ENCODE data around the gene NPSR1.
"Not testable (repeated sequence)": the region's sequence is repeated elsewhere in the genome, so short reads cannot be mapped to it uniquely, and the experiment has no call there.

The NPSR1 gene

GRCh38 chr7:34878944-34879735 lies 221.1 kb downstream of the NPSR1 start:
- DNase-seq: not testable (repeated sequence)

DNA sequence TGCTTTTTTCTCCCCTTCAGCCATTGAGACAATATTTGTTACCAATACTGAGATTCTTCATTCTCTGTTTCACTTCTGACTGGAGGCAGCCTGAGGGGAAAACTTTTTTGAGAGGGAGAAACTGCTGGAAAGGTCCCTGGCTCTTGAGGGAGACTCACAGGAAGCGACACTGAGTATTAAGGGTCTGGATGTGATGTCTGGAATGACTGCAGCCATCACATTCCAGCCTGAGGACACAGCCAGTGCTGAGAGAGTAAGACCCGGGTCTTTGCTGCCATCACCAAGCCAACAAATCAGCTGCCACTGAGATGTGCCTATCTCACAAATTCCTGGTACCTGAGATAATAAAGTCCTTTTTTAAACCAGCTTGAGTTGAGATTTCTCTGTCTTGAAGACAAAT lies 221.9 kb downstream of the NPSR1 start:
- no peak for DNase-seq

GRCh38 chr7:34883855-34884254 lies 225.8 kb downstream of the NPSR1 start:
- DNase-seq: not testable (repeated sequence)

DNA sequence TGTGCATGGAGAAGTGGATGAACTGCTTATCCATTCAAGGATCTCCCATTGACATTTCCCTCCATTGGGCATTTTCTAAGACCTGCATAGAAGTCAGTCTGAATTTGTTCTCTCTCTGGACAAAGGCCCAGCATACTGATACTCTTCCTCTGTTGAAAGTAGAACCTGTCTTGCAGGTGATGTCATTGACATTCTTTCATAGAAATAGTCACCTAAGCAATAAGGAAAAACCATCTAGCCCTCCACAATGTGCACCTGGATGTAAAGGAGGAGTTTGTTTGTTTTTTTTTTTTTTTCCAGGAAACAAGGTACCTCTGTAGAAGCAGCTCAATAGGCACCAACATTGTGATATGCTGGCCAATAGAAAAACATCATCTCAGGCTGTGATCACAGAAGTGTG lies 228.8 kb downstream of the NPSR1 start:
- DNase-seq: no peak

GRCh38 chr7:34889951-34890350 lies 231.9 kb downstream of the NPSR1 start:
- DNase-seq: no peak

- DNase-seq: no peak
These were observed 237.2 kb downstream of the NPSR1 start for GRCh38 chr7:34895202-34895601.

Measured in SIG-M5 (cell line).